Brain microvascular endothelial cell (primary cell): ENCODE data around the gene SCN2B.

ENCODE experiments used
- DNase-seq: peaks from one replicate; pipeline ENCODE4 v3.0.0-alpha.2; 2020
- H3K27ac ChIP-seq: fragments of 250-450 bp; sonication (Bioruptor Pico); 2 replicates; pipeline ENCODE4 v1.5.1; 2020; ENCODE audit warnings: mild to moderate bottlenecking, moderate library complexity
- H3K27me3 ChIP-seq: fragments of 250-450 bp; sonication (Bioruptor Pico); replicated peaks from 2 replicates; pipeline ENCODE4 v1.5.1; 2020; ENCODE audit warnings: mild to moderate bottlenecking
- H3K36me3 ChIP-seq: fragments of 250-450 bp; sonication (Bioruptor Pico); replicated peaks from 2 replicates; pipeline ENCODE4 v1.5.1; 2020; ENCODE audit warnings: mild to moderate bottlenecking
- H3K4me3 ChIP-seq: 2 replicates; pipeline ENCODE4 v1.5.1; 2011; ENCODE audit warnings: low read depth, mild to moderate bottlenecking, control low read depth, low read length, moderate library complexity
- CTCF ChIP-seq: IDR thresholded peaks from 2 replicates; pipeline ENCODE4 v1.5.1; 2011; ENCODE audit warnings: low read depth, mild to moderate bottlenecking, moderate library complexity, low read length, control low read depth, inconsistent platforms; ENCODE audit errors: missing control alignments
- in situ Hi-C: cut with HindIII; loops from 2 replicates; pipeline ENCODE4 v1.10.0; 2017; ENCODE audit warnings: low sequenced_read_pairs, low pct_ligation_motif_present

The SCN2B gene

DNA sequence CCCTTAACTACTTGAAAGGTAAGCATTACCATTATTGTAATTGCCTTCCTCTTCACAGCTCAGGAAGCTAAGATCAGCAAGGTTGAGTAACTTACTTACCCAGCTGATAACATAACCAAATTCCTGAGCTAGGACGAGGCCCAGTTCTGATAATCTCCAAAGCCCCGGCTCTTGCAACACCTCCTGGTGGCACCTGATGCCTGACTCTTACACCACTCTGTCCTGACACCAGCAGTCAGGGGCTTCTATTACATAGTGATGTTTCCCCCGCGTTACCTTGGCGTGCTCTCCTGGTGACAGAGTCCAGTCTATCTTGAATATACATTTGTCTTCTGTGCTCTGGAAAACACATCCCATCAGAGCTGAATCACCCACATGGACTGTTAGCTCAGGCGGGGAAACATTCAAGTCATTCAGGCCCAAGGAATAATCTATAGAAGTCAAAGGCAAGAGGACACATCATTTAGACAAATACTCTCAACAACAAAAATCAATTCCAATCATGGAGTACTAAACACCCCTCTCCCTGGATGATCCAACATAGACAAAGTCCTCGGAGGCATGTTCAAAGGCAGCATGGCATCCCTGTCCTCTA, 35.8 kb upstream of the SCN2B start:
- TF ChIP-seq CTCF, result no peak
- Histone ChIP-seq H3K36me3 (no peaks in the 10 kb centered on the region), H3K4me3 (no peak overlapping the region), H3K27ac (no peak overlapping the region), H3K27me3 (peaks cover 11% of the 10 kb centered on the region)
- in situ Hi-C loops, result no loop called here
- no peak for DNase-seq

DNA sequence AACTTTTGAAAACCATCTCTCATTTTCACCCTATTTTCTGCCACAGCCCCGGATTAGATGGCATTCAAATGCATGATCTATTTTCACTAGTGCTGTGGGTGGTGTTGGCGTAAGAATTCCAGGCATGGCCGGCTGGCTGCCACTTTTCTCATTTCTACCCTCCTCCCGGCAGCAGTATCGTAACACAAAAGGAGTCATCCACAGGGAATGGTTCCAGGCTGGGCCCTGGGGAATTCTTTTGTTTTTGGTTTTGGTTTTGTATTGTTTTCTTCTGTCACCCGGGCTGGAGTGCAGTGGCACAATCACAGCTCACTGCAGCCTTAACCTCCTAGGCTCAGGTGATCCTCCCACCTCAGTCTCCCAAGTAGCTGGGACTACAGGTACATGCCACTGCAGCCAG, 34.6 kb upstream of the SCN2B start:
- in situ Hi-C loops, result no loop called here

GRCh38 chr11:118210323-118210722, 33.9 kb upstream of the SCN2B start:
- H3K27ac ChIP-seq, result no peak overlapping the region
- H3K27me3 ChIP-seq, result peaks cover 18% of the 10 kb centered on the region
- no peak for TF ChIP-seq CTCF
- H3K4me3 ChIP-seq, result no peak overlapping the region
- no peaks in the 10 kb centered on the region for H3K36me3 ChIP-seq
- in situ Hi-C loops, result no loop called here
- DNase-seq, result no peak

More for the DNA sequence above, 34.6 kb upstream of the SCN2B start:
- Histone ChIP-seq H3K27ac (no peak overlapping the region), H3K4me3 (no peak overlapping the region), H3K27me3 (peaks cover 18% of the 10 kb centered on the region), H3K36me3 (no peaks in the 10 kb centered on the region)
- DNase-seq, result peak; percentile 14
- TF ChIP-seq CTCF, result no peak

GRCh38 chr11:118209033-118209432, 32.6 kb upstream of the SCN2B start:
- H3K4me3 ChIP-seq, result no peak overlapping the region
- no peak overlapping the region for H3K27ac ChIP-seq
- in situ Hi-C loops, result no loop called here
- H3K27me3 ChIP-seq, result peaks cover 16% of the 10 kb centered on the region
- no peaks in the 10 kb centered on the region for H3K36me3 ChIP-seq
- no peak for TF ChIP-seq CTCF
- DNase-seq, result no peak

DNA sequence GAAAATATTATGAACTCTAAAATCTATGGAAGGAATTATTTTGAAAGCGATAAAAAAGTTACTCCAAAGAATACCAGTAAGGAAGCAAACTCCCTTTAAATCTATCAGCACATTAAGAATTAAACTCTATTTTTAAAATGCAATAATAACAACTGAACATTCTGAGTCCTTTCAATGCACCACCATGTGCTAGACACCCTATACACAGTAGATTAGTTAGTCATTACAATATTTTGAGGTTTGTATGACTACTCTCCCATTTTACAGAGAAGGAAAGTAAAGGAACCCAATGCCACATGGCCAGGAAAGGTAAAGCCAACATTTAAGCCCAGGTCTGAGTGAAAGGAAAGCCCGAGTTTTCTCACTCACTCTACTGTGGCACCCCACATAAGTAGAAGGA, 30.6 kb upstream of the SCN2B start:
- H3K4me3 ChIP-seq, result no peak overlapping the region
- DNase-seq, result no peak
- no peaks in the 10 kb centered on the region for H3K36me3 ChIP-seq
- TF ChIP-seq CTCF, result no peak
- in situ Hi-C loops, result no loop called here
- no peak overlapping the region for H3K27ac ChIP-seq
- peaks cover 9% of the 10 kb centered on the region for H3K27me3 ChIP-seq

GRCh38 chr11:118206391-118207031, 30.1 kb upstream of the SCN2B start:
- peaks cover 9% of the 10 kb centered on the region for H3K27me3 ChIP-seq
- no peak overlapping the region for H3K27ac ChIP-seq
- in situ Hi-C loops, result no loop called here
- no peak overlapping the region for H3K4me3 ChIP-seq
- DNase-seq, result no peak
- TF ChIP-seq CTCF, result no peak
- no peaks in the 10 kb centered on the region for H3K36me3 ChIP-seq
